ENCODE data around the gene RBM19.
"Not testable (repeated sequence)": the region's sequence is repeated elsewhere in the genome, so short reads cannot be mapped to it uniquely, and the experiment has no call there.

RBM19 gene

GRCh38 chr12:113997365-113997764 is 31.2 kb upstream of the RBM19 start:
- DNase-seq (ENCODE audit: low spot score) = peak; percentile 41
- in situ Hi-C loops (cut with MboI; ENCODE audit: low sequenced_read_pairs, unreplicated experiment) = loop anchor here (10.0 kb wide), 1 partner anchor 507 kb away; no protein-coding TSS in a partner anchor
- no peak for TF ChIP-seq CTCF (IDR thresholded peaks at IDR 0.05; ENCODE audit: borderline replicate concordance, control extremely low read depth, extremely low read depth, insufficient read depth, missing control alignments)

GRCh38 chr12:113996026-113996425 is 29.9 kb upstream of the RBM19 start:
- peak; percentile 14 for TF ChIP-seq CTCF (IDR thresholded peaks at IDR 0.05; ENCODE audit: borderline replicate concordance, control extremely low read depth, extremely low read depth, insufficient read depth, missing control alignments)
- in situ Hi-C loops (cut with MboI; ENCODE audit: low sequenced_read_pairs, unreplicated experiment) = loop anchor here (10.0 kb wide), 1 partner anchor 509 kb away; no protein-coding TSS in a partner anchor
- DNase-seq (ENCODE audit: low spot score) = peak; percentile 15

- no peak for DNase-seq (ENCODE audit: low spot score)
- TF ChIP-seq CTCF (IDR thresholded peaks at IDR 0.05; ENCODE audit: borderline replicate concordance, control extremely low read depth, extremely low read depth, insufficient read depth, missing control alignments) = no peak
- in situ Hi-C loops (cut with MboI; ENCODE audit: low sequenced_read_pairs, unreplicated experiment) = loop anchor here (10.0 kb wide), 1 partner anchor 511 kb away; no protein-coding TSS in a partner anchor
Measured at GRCh38 chr12:113994051-113994450, 27.9 kb upstream of the RBM19 start.

GRCh38 chr12:113992751-113993150 is 26.6 kb upstream of the RBM19 start:
- DNase-seq (ENCODE audit: low spot score) = not testable (repeated sequence)
- in situ Hi-C loops (cut with MboI; ENCODE audit: low sequenced_read_pairs, unreplicated experiment) = loop anchor here (10.0 kb wide), 1 partner anchor 512 kb away; no protein-coding TSS in a partner anchor

GRCh38 chr12:113991224-113992044 is 25.3 kb upstream of the RBM19 start:
- no peak for DNase-seq (ENCODE audit: low spot score)
- TF ChIP-seq CTCF (IDR thresholded peaks at IDR 0.05; ENCODE audit: borderline replicate concordance, control extremely low read depth, extremely low read depth, insufficient read depth, missing control alignments) = no peak
- in situ Hi-C loops (cut with MboI; ENCODE audit: low sequenced_read_pairs, unreplicated experiment) = loop anchor here (10.0 kb wide), 1 partner anchor 513 kb away; no protein-coding TSS in a partner anchor

- TF ChIP-seq CTCF (IDR thresholded peaks at IDR 0.05; ENCODE audit: borderline replicate concordance, control extremely low read depth, extremely low read depth, insufficient read depth, missing control alignments) = no peak
- in situ Hi-C loops (cut with MboI; ENCODE audit: low sequenced_read_pairs, unreplicated experiment) = loop anchor here (10.0 kb wide), 1 partner anchor 514 kb away; no protein-coding TSS in a partner anchor
- DNase-seq (ENCODE audit: low spot score) = no peak
Measured at GRCh38 chr12:113990250-113991223, 24.4 kb upstream of the RBM19 start.

Measured in GM13976 (cell line).